ENCODE data around the gene MSLN. TPM values are rescaled to one million over a fixed set of nuclear protein-coding genes. Genes with fewer than 3 reads are reported as not detected.

The MSLN gene
- total RNA-seq, 1 experiment from 2014 or later, result not detected

GRCh38 chr16:734981-735881 is 25.3 kb upstream of the MSLN start:
- Histone ChIP-seq H3K36me3 (ENCODE audit: insufficient read depth, low read length) (peaks cover 15% of the 10 kb centered on the region; the same call in 1 of the 2 replicates), H3K9me3 (ENCODE audit: low read length) (no peaks in the 10 kb centered on the region), H4K20me1 (ENCODE audit: insufficient read depth, low read depth, low read length) (no peaks in the 10 kb centered on the region), H3K4me2 (ENCODE audit: low read depth, low read length, poor library complexity, severe bottlenecking) (no peak overlapping the region), H2AFZ (ENCODE audit: low read length) (no peak overlapping the region), H3K4me1 (ENCODE audit: low read length) (peaks cover 55% of the 10 kb centered on the region), H3K9me2 (replicated peaks; ENCODE audit: insufficient read depth, low read length) (no peaks in the 10 kb centered on the region), H3K4me3 (ENCODE audit: low read length) (no peak overlapping the region), H3K27ac (ENCODE audit: low read length) (peak overlapping the region; percentile 99; the same call in 1 of the 2 replicates), H3K9ac (ENCODE audit: low read length) (no peak overlapping the region), H3K27me3 (ENCODE audit: low read length) (no peaks in the 10 kb centered on the region), H3K79me2 (ENCODE audit: low read length) (peaks cover 5% of the 10 kb centered on the region)
- DNase-seq, result no peak

- peaks cover 7% of the 10 kb centered on the region; the same call in 1 of the 2 replicates for H3K79me2 ChIP-seq (ENCODE audit: low read length)
- H2AFZ ChIP-seq (ENCODE audit: low read length), result no peak overlapping the region
- H3K4me2 ChIP-seq (ENCODE audit: low read depth, low read length, poor library complexity, severe bottlenecking), result no peak overlapping the region
- peak overlapping the region; percentile 99; the same call in 1 of the 2 replicates for H3K27ac ChIP-seq (ENCODE audit: low read length)
- H3K9ac ChIP-seq (ENCODE audit: low read length), result no peak overlapping the region
- no peak overlapping the region for H3K4me3 ChIP-seq (ENCODE audit: low read length)
- peaks cover 49% of the 10 kb centered on the region for H3K4me1 ChIP-seq (ENCODE audit: low read length)
- no peaks in the 10 kb centered on the region for H4K20me1 ChIP-seq (ENCODE audit: insufficient read depth, low read depth, low read length)
- DNase-seq, result no peak
- no peaks in the 10 kb centered on the region for H3K9me3 ChIP-seq (ENCODE audit: low read length)
- H3K9me2 ChIP-seq (replicated peaks; ENCODE audit: insufficient read depth, low read length), result no peaks in the 10 kb centered on the region
- peaks cover 14% of the 10 kb centered on the region; the same call in 1 of the 2 replicates for H3K36me3 ChIP-seq (ENCODE audit: insufficient read depth, low read length)
- no peaks in the 10 kb centered on the region for H3K27me3 ChIP-seq (ENCODE audit: low read length)
Measured at GRCh38 chr16:735982-736453, 24.5 kb upstream of the MSLN start.

- Histone ChIP-seq H3K27ac (ENCODE audit: low read length) (peak overlapping the region; percentile 99), H3K79me2 (ENCODE audit: low read length) (peaks cover 7% of the 10 kb centered on the region; the same call in 1 of the 2 replicates), H3K27me3 (ENCODE audit: low read length) (no peaks in the 10 kb centered on the region), H3K4me3 (ENCODE audit: low read length) (peak overlapping the region; percentile 64), H3K4me1 (ENCODE audit: low read length) (peaks cover 41% of the 10 kb centered on the region), H3K9me3 (ENCODE audit: low read length) (no peaks in the 10 kb centered on the region), H2AFZ (ENCODE audit: low read length) (no peak overlapping the region), H3K4me2 (ENCODE audit: low read depth, low read length, poor library complexity, severe bottlenecking) (peak overlapping the region; percentile 98), H3K9ac (ENCODE audit: low read length) (peak overlapping the region; percentile 98), H4K20me1 (ENCODE audit: insufficient read depth, low read depth, low read length) (no peaks in the 10 kb centered on the region), H3K36me3 (ENCODE audit: insufficient read depth, low read length) (peaks cover 14% of the 10 kb centered on the region; the same call in 1 of the 2 replicates), H3K9me2 (replicated peaks; ENCODE audit: insufficient read depth, low read length) (no peaks in the 10 kb centered on the region)
- DNase-seq, result no peak
Measured at GRCh38 chr16:736936-737481, 23.5 kb upstream of the MSLN start.

GRCh38 chr16:739560-740458 is 20.7 kb upstream of the MSLN start:
- Histone ChIP-seq H3K4me1 (ENCODE audit: low read length) (peaks cover 41% of the 10 kb centered on the region), H3K4me3 (ENCODE audit: low read length) (peak overlapping the region; percentile 94), H3K27ac (ENCODE audit: low read length) (peak overlapping the region; percentile 99), H3K27me3 (ENCODE audit: low read length) (no peaks in the 10 kb centered on the region), H3K9me3 (ENCODE audit: low read length) (no peaks in the 10 kb centered on the region), H3K79me2 (ENCODE audit: low read length) (peaks cover 7% of the 10 kb centered on the region; the same call in 1 of the 2 replicates), H3K9ac (ENCODE audit: low read length) (peak overlapping the region; percentile 98), H4K20me1 (ENCODE audit: insufficient read depth, low read depth, low read length) (no peaks in the 10 kb centered on the region), H3K9me2 (replicated peaks; ENCODE audit: insufficient read depth, low read length) (no peaks in the 10 kb centered on the region), H2AFZ (ENCODE audit: low read length) (no peak overlapping the region), H3K36me3 (ENCODE audit: insufficient read depth, low read length) (0 out of 2 replicates have a peak, but pooled peaks cover 6% of the 10 kb centered on the region), H3K4me2 (ENCODE audit: low read depth, low read length, poor library complexity, severe bottlenecking) (peak overlapping the region; percentile 98)
- peak; percentile 48 for DNase-seq

GRCh38 chr16:740459-740763 is 20.1 kb upstream of the MSLN start:
- no peaks in the 10 kb centered on the region for H3K9me2 ChIP-seq (replicated peaks; ENCODE audit: insufficient read depth, low read length)
- 0 out of 2 replicates have a peak, but pooled peaks cover 6% of the 10 kb centered on the region for H3K36me3 ChIP-seq (ENCODE audit: insufficient read depth, low read length)
- no peak overlapping the region for H2AFZ ChIP-seq (ENCODE audit: low read length)
- no peaks in the 10 kb centered on the region for H4K20me1 ChIP-seq (ENCODE audit: insufficient read depth, low read depth, low read length)
- peaks cover 7% of the 10 kb centered on the region; the same call in 1 of the 2 replicates for H3K79me2 ChIP-seq (ENCODE audit: low read length)
- peak overlapping the region; percentile 99 for H3K27ac ChIP-seq (ENCODE audit: low read length)
- no peaks in the 10 kb centered on the region for H3K27me3 ChIP-seq (ENCODE audit: low read length)
- no peaks in the 10 kb centered on the region for H3K9me3 ChIP-seq (ENCODE audit: low read length)
- peak overlapping the region; percentile 98 for H3K9ac ChIP-seq (ENCODE audit: low read length)
- H3K4me3 ChIP-seq (ENCODE audit: low read length), result peak overlapping the region; percentile 94
- H3K4me1 ChIP-seq (ENCODE audit: low read length), result peaks cover 41% of the 10 kb centered on the region
- DNase-seq, result no peak
- H3K4me2 ChIP-seq (ENCODE audit: low read depth, low read length, poor library complexity, severe bottlenecking), result peak overlapping the region; percentile 98

GRCh38 chr16:740764-741505 is 19.6 kb upstream of the MSLN start, which contains the start of gene CIAO3:
Gene CIAO3, minus strand, starts transcription at chr16:740997. Its CDS starts 12 bp downstream, at chr16:740985.
- peak within 1 kb of the TSS; percentile 52; the same call in 1 of the 2 replicates for H2AFZ ChIP-seq (ENCODE audit: low read length)

GRCh38 chr16:741986-742629 is 18.4 kb upstream of the MSLN start:
- no peak overlapping the region for H3K4me3 ChIP-seq (ENCODE audit: low read length)
- H4K20me1 ChIP-seq (ENCODE audit: insufficient read depth, low read depth, low read length), result no peaks in the 10 kb centered on the region
- H3K9ac ChIP-seq (ENCODE audit: low read length), result no peak overlapping the region
- no peaks in the 10 kb centered on the region for H3K27me3 ChIP-seq (ENCODE audit: low read length)
- H3K79me2 ChIP-seq (ENCODE audit: low read length), result 0 out of 2 replicates have a peak, but pooled peaks cover 4% of the 10 kb centered on the region
- H3K36me3 ChIP-seq (ENCODE audit: insufficient read depth, low read length), result 0 out of 2 replicates have a peak, but pooled peaks cover 1% of the 10 kb centered on the region
- H3K27ac ChIP-seq (ENCODE audit: low read length), result no peak overlapping the region
- H3K9me2 ChIP-seq (replicated peaks; ENCODE audit: insufficient read depth, low read length), result no peaks in the 10 kb centered on the region
- H3K9me3 ChIP-seq (ENCODE audit: low read length), result no peaks in the 10 kb centered on the region
- H3K4me1 ChIP-seq (ENCODE audit: low read length), result peaks cover 33% of the 10 kb centered on the region
- DNase-seq, result no peak
- no peak overlapping the region for H2AFZ ChIP-seq (ENCODE audit: low read length)
- H3K4me2 ChIP-seq (ENCODE audit: low read depth, low read length, poor library complexity, severe bottlenecking), result no peak overlapping the region

More at GRCh38 chr16:740764-741505, 19.6 kb upstream of the MSLN start, which contains the start of gene CIAO3:
- peaks cover 41% of the 10 kb centered on the region for H3K4me1 ChIP-seq (ENCODE audit: low read length)
- 0 out of 2 replicates have a peak, but pooled peaks cover 6% of the 10 kb centered on the region for H3K36me3 ChIP-seq (ENCODE audit: insufficient read depth, low read length)
- H3K4me2 ChIP-seq (ENCODE audit: low read depth, low read length, poor library complexity, severe bottlenecking), result peak within 1 kb of the TSS; percentile 98
- peaks cover 7% of the 10 kb centered on the region; the same call in 1 of the 2 replicates for H3K79me2 ChIP-seq (ENCODE audit: low read length)
- H3K27me3 ChIP-seq (ENCODE audit: low read length), result no peaks in the 10 kb centered on the region
- H3K27ac ChIP-seq (ENCODE audit: low read length), result peak within 1 kb of the TSS; percentile 99
- H3K9ac ChIP-seq (ENCODE audit: low read length), result peak within 1 kb of the TSS; percentile 98
- H3K9me3 ChIP-seq (ENCODE audit: low read length), result no peaks in the 10 kb centered on the region
- H4K20me1 ChIP-seq (ENCODE audit: insufficient read depth, low read depth, low read length), result no peaks in the 10 kb centered on the region
- peak; percentile 98 for DNase-seq
- no peaks in the 10 kb centered on the region for H3K9me2 ChIP-seq (replicated peaks; ENCODE audit: insufficient read depth, low read length)
- peak within 1 kb of the TSS; percentile 94 for H3K4me3 ChIP-seq (ENCODE audit: low read length)
